OCI-LY3 (cell line): ENCODE measurements around the gene CACTIN.

Source experiments
- EZH2phosphoT487 ChIP-seq: fragments of 200-600 bp; shearing (Covaris generic); IDR thresholded peaks from 2 replicates; pipeline ENCODE4 v1.6.1; 2018; ENCODE audit warnings: antibody characterized with exemption, mixed run types, low read depth
- TF ChIP-seq, protein P1 (sequence below): fragments of 200-600, 300-600 bp; sonication (generic); IDR thresholded peaks from 2 replicates; pipeline ENCODE4 v1.5.1; 2014; ENCODE audit warnings: antibody characterized with exemption, low read length, low read depth

DNA sequence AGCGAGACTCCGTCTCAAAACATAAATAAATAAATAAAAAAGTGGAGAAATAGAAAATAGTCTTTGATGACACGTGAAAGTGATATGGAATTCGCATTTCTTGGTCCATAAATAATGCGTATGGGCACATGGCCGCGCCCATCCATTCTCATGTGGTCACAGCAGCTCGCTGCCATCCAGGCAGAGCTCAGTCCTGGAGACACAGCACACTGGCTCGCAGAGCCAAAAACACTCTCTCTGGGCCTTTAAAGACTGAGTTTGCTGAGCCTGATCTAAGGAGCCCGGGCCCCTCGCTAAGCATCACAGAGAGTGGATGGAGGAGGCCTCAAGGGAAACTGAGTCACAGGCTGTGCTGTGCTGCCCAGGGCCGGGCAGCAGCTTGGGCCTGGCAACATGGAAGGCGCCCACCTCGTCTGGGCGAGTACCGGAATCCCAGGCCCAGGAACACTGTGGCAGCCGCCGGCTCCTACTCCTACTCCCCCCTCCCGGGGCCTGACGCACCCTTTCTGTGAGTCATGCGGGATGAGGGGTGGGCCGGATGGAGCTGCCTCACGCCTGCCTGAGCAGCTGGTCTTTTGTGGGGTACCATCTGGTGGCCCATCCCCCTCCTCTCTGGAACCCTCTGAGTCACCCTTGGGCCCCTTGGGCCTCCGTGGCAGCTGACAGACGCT, 28.9 kb upstream of the CACTIN start:
- no peak for TF ChIP-seq EZH2phosphoT487
- TF ChIP-seq, protein P1, sequence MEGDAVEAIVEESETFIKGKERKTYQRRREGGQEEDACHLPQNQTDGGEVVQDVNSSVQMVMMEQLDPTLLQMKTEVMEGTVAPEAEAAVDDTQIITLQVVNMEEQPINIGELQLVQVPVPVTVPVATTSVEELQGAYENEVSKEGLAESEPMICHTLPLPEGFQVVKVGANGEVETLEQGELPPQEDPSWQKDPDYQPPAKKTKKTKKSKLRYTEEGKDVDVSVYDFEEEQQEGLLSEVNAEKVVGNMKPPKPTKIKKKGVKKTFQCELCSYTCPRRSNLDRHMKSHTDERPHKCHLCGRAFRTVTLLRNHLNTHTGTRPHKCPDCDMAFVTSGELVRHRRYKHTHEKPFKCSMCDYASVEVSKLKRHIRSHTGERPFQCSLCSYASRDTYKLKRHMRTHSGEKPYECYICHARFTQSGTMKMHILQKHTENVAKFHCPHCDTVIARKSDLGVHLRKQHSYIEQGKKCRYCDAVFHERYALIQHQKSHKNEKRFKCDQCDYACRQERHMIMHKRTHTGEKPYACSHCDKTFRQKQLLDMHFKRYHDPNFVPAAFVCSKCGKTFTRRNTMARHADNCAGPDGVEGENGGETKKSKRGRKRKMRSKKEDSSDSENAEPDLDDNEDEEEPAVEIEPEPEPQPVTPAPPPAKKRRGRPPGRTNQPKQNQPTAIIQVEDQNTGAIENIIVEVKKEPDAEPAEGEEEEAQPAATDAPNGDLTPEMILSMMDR: no peak
